Bronchial epithelial cell (primary cell): ENCODE measurements around the gene KRT16. TPM values are rescaled to one million over a fixed set of nuclear protein-coding genes. Genes with fewer than 3 reads are reported as not detected.
A peak's percentile ranks its signal among the peaks of the same experiment; 100 is the strongest.

Source experiments
- DNase-seq: peaks from one replicate; pipeline ENCODE4 v3.0.0-alpha.2; 2010; ENCODE audit warnings: low read depth
- FAIRE-seq: peaks from 2 replicates; lab custom pipeline; 2011; peaks lifted over from hg19 to GRCh38; lab: Jason Lieb, UNC
- H3K27me3 ChIP-seq: 2 replicates; pipeline ENCODE4 v1.5.1; 2011; ENCODE audit warnings: low read length; ENCODE audit not compliant: control insufficient read depth, insufficient read depth
- H3K36me3 ChIP-seq: 2 replicates; pipeline ENCODE4 v1.5.1; 2011; ENCODE audit warnings: low read length; ENCODE audit not compliant: control insufficient read depth, insufficient read depth
- H3K4me3 ChIP-seq: 2 replicates; pipeline ENCODE4 v1.5.1; 2011; ENCODE audit warnings: mild to moderate bottlenecking, low read depth, low read length, control low read depth
- CTCF ChIP-seq: IDR thresholded peaks from 2 replicates; pipeline ENCODE4 v1.5.1; 2011; ENCODE audit warnings: mild to moderate bottlenecking, moderate library complexity, low read length, control low read depth, inconsistent platforms; ENCODE audit not compliant: insufficient read depth, severe bottlenecking
- total RNA-seq: library from RNA; depleted of rRNA; stranded (reverse); fragments of >200 nt; gene quantifications from 2 replicates; pipeline ENCODE4 v1.2.1, GENCODE V29; 2014

The KRT16 gene
- total RNA-seq, 1 donor from 2014 or later: 1,390 TPM

GRCh38 chr17:41571561-41572434 is 40.8 kb downstream of the KRT16 start, which contains the start of gene KRT9:
KRT9 (minus strand) TSS chr17:41572059; CDS start chr17:41571992, 67 bp downstream.
- no peak for DNase-seq
- FAIRE-seq: no peak
- Histone ChIP-seq H3K27me3 (peaks cover 7% of the 10 kb centered on the region), H3K4me3 (no peak within 1 kb of the TSS), H3K36me3 (no peaks in the 10 kb centered on the region)
- no peak for TF ChIP-seq CTCF

- no peak overlapping the region for H3K4me3 ChIP-seq
- no peak for TF ChIP-seq CTCF
- no peak for DNase-seq
- no peaks in the 10 kb centered on the region for H3K36me3 ChIP-seq
- peak; percentile 83 for FAIRE-seq
- H3K27me3 ChIP-seq: peaks cover 9% of the 10 kb centered on the region
Measured at GRCh38 chr17:41567317-41567716, 45.2 kb downstream of the KRT16 start.

- TF ChIP-seq CTCF: no peak
- H3K27me3 ChIP-seq: peaks cover 10% of the 10 kb centered on the region
Measured at GRCh38 chr17:41565338-41565737, 47.2 kb downstream of the KRT16 start.

GRCh38 chr17:41563607-41564170 is 48.9 kb downstream of the KRT16 start:
- peak; percentile 18 for FAIRE-seq
- no peak for TF ChIP-seq CTCF

More at GRCh38 chr17:41565338-41565737, 47.2 kb downstream of the KRT16 start:
- DNase-seq (no peak), FAIRE-seq (no peak)
- H3K36me3 ChIP-seq: no peaks in the 10 kb centered on the region
- H3K4me3 ChIP-seq: no peak overlapping the region

GRCh38 chr17:41561554-41561953 is 51.0 kb downstream of the KRT16 start:
- H3K27me3 ChIP-seq: peaks cover 5% of the 10 kb centered on the region
- no peaks in the 10 kb centered on the region for H3K36me3 ChIP-seq
- FAIRE-seq: no peak
- H3K4me3 ChIP-seq: no peak overlapping the region
- no peak for TF ChIP-seq CTCF
- DNase-seq: no peak

More at GRCh38 chr17:41563607-41564170, 48.9 kb downstream of the KRT16 start:
- Histone ChIP-seq H3K4me3 (no peak overlapping the region), H3K27me3 (peaks cover 7% of the 10 kb centered on the region), H3K36me3 (no peaks in the 10 kb centered on the region)
- no peak for DNase-seq

Other genes starting within 250 kb of the KRT16 start
- gene KRT33B, start 243.0 kb downstream of the KRT16 start, total RNA-seq: 0.79 and 1.7 TPM in 2 replicates
- gene KRT34, start 230.5 kb downstream of the KRT16 start, total RNA-seq: 0.26 and 0.53 TPM in 2 replicates
- 0.26 TPM in 1 of 2 replicates, not detected in the other for gene KRT31, start 215.2 kb downstream of the KRT16 start, total RNA-seq
- gene KRT37, start 188.2 kb downstream of the KRT16 start, total RNA-seq: not detected in 2 replicates
- not detected in 2 replicates for gene KRT38, start 171.8 kb downstream of the KRT16 start, total RNA-seq
- gene KRT32, start 145.4 kb downstream of the KRT16 start, total RNA-seq: 0.13 TPM in 1 of 2 replicates, not detected in the other
- not detected in 2 replicates for gene KRT35, start 131.6 kb downstream of the KRT16 start, total RNA-seq
- gene KRT36, start 122.9 kb downstream of the KRT16 start, total RNA-seq: under 0.01 TPM in 1 of 2 replicates, not detected in the other
- gene KRT13, start 107.2 kb downstream of the KRT16 start, total RNA-seq: 112 and 242 TPM in 2 replicates
- 67.9 and 71.8 TPM in 2 replicates for gene KRT15, start 93.9 kb downstream of the KRT16 start, total RNA-seq
- 3,104 and 4,112 TPM in 2 replicates for gene KRT19, start 84.5 kb downstream of the KRT16 start, total RNA-seq
- gene KRT9, start 40.7 kb downstream of the KRT16 start, total RNA-seq: 0.26 and 0.51 TPM in 2 replicates
- gene KRT14, start 25.9 kb downstream of the KRT16 start, total RNA-seq: 463 and 1,445 TPM in 2 replicates
- gene KRT17, start 11.8 kb upstream of the KRT16 start, total RNA-seq: 25,286 and 30,463 TPM in 2 replicates
- 191 and 204 TPM in 2 replicates for gene EIF1, start 76.1 kb upstream of the KRT16 start, total RNA-seq
- gene GAST, start 99.6 kb upstream of the KRT16 start, total RNA-seq: 0.90 TPM in 1 of 2 replicates, not detected in the other
- gene HAP1, start 121.9 kb upstream of the KRT16 start, total RNA-seq: 2.6 and 5.0 TPM in 2 replicates
- gene JUP, start 173.9 kb upstream of the KRT16 start, total RNA-seq: 227 and 407 TPM in 2 replicates
- gene P3H4, start 199.2 kb upstream of the KRT16 start, total RNA-seq: 32.1 and 47.1 TPM in 2 replicates
- 64.1 and 81.6 TPM in 2 replicates for gene FKBP10, start 200.2 kb upstream of the KRT16 start, total RNA-seq
- 81.2 and 124 TPM in 2 replicates for gene NT5C3B, start 223.5 kb upstream of the KRT16 start, total RNA-seq
- under 0.01 and 0.13 TPM in 2 replicates for gene KLHL10, start 225.1 kb upstream of the KRT16 start, total RNA-seq